HG02840 (cell line): Measurements from ENCODE around the gene JAK1.

Experiments used
- ATAC-seq: cut with Tn5 transposase; IDR thresholded peaks from one replicate; pipeline ENCODE4 v1.9.1; 2021; ENCODE audit warnings: mild to moderate bottlenecking, moderate library complexity, moderate number of reproducible peaks; ENCODE audit not compliant: unreplicated experiment, low FRiP score

The JAK1 gene

GRCh38 chr1:64801851-64802523, 164.4 kb downstream of the JAK1 start:
- ATAC-seq, result no peak

DNA sequence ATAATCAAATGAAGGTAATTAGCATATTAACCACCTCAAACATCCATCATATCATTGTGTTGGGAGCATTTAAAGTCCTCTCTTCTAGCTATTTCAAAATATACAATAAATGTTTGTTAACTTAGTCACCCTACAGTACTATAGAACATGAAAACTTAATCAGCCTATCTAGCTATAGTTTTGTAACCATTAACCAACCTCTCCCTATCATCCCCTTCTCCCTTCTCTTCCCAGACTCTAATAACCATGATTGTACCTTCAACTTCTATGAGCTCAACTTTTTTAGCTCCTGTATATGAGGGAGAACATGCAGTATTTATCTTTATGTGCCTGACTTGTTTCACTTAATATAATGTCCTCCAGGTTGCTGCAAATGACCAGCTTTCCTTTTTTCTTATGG, 167.5 kb downstream of the JAK1 start:
- ATAC-seq, result no peak

DNA sequence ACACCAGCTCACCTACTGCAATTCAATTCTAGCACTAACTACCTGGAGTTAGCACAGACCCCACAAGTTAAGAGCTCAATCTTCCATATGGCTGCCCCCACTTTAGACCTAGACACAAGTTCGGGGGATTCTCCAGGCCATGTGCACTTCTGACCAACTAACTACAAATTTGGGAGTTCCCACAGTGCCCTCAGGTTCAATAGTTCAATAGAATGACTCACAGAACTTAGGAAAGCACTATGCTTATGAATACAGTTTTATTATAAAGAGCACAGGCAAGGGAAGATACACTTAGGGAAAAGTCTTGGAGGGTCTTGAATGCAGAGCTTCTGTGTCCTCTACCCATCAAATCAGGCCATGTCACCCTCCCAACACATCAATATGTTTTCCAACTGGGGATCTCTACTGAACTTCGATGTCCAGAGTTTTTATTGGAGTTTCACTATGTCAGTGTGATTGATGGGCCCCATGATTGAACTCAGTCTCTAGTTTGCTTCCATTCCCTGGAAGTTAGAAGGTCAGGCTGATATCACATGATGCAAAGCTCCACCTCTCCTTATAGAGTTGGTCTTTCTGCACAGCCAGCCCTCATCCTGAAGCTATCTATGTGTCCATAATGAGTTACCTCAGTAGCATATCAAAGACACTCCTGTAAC, 175.4 kb downstream of the JAK1 start:
- ATAC-seq, result no peak
